Peyer's patch (tissue), 4 donors: ENCODE measurements around the gene AASDH. TPM values are rescaled to one million over a fixed set of nuclear protein-coding genes. Genes with fewer than 3 reads are reported as not detected.

Experiments used
- DNase-seq, 3 donors: peaks; one replicate each; pipeline ENCODE4 v3.0.0-alpha.2; 2017 to 2019
- H3K27ac ChIP-seq, 4 donors: fragments of 200-600 bp; sonication (generic); one replicate each; pipeline ENCODE4 v1.5.1; 2016 to 2019
- H3K27me3 ChIP-seq, 2 donors: fragments of 200-600 bp; sonication (generic); one replicate each; pipeline ENCODE4 v1.5.1; 2019
- H3K36me3 ChIP-seq, 3 donors: fragments of 200-600 bp; sonication (generic); one replicate each; pipeline ENCODE4 v1.5.1; 2016 to 2019
- H3K4me1 ChIP-seq, 4 donors: fragments of 200-600 bp; sonication (generic); one replicate each; pipeline ENCODE4 v1.5.1; 2016 to 2019
- H3K4me3 ChIP-seq, 4 donors: fragments of 200-600 bp; sonication (generic); 1 replicate in 3 of 4; 2 replicates in 1 of 4; pipeline ENCODE4 v1.5.1; 2016 to 2019; ENCODE audit warnings: mild to moderate bottlenecking in 1 of 4
- H3K9me3 ChIP-seq, 4 donors: fragments of 200-600 bp; sonication (generic); one replicate each; pipeline ENCODE4 v1.5.1; 2016 to 2019; ENCODE audit warnings: mild to moderate bottlenecking in 1 of 4
- CTCF ChIP-seq, 6 experiments: fragments of 450-650 bp in 4 of 6; fragments of 200-600 bp in 2 of 6; sonication (generic) in 1 of 6; IDR thresholded peaks; one replicate each; pipeline ENCODE4 v1.5.1; 2017 to 2019; ENCODE audit warnings: antibody characterized with exemption in 6 of 6, mild to moderate bottlenecking in 3 of 6, moderate library complexity in 1 of 6
- POLR2A ChIP-seq, 2 donors: fragments of 450-650 bp; IDR thresholded peaks; one replicate each; pipeline ENCODE4 v1.5.1; 2017; ENCODE audit warnings: antibody characterized with exemption in 2 of 2, mild to moderate bottlenecking in 2 of 2, moderate library complexity in 2 of 2
- total RNA-seq, 4 donors: library from RNA; depleted of rRNA; stranded (reverse); fragments of >200 nt; gene quantifications; one replicate each; pipeline ENCODE4 v1.1.0, GENCODE V29; 2016

Gene AASDH
- total RNA-seq, 4 donors from 2014 or later: 7.2 to 9.9 (median 9.6) TPM

GRCh38 chr4:56323327-56323726, 64.0 kb downstream of the AASDH start:
- Histone ChIP-seq H3K27ac (no peak overlapping the region), H3K4me1 (no peaks in the 10 kb centered on the region), H3K36me3 (peaks cover 0 to 59% (median 0%) of the 10 kb centered on the region in 3 donors), H3K9me3 (no peaks in the 10 kb centered on the region), H3K27me3 (no peaks in the 10 kb centered on the region), H3K4me3 (no peak overlapping the region)
- no peak for TF ChIP-seq POLR2A (IDR thresholded peaks at IDR 0.05)
- no peak for TF ChIP-seq CTCF (IDR thresholded peaks at IDR 0.05)
- no peak for DNase-seq

GRCh38 chr4:56321251-56321650, 66.0 kb downstream of the AASDH start:
- DNase-seq: no peak
- no peak for TF ChIP-seq CTCF (IDR thresholded peaks at IDR 0.05)
- TF ChIP-seq POLR2A (IDR thresholded peaks at IDR 0.05): no peak
- H3K27ac ChIP-seq: no peak overlapping the region
- no peaks in the 10 kb centered on the region for H3K4me1 ChIP-seq
- H3K27me3 ChIP-seq: no peaks in the 10 kb centered on the region
- no peaks in the 10 kb centered on the region for H3K9me3 ChIP-seq
- peaks cover 0 to 64% (median 0%) of the 10 kb centered on the region in 3 donors for H3K36me3 ChIP-seq
- no peak overlapping the region for H3K4me3 ChIP-seq

- TF ChIP-seq CTCF (IDR thresholded peaks at IDR 0.05) (no peak), POLR2A (IDR thresholded peaks at IDR 0.05) (no peak)
- H3K9me3 ChIP-seq: no peaks in the 10 kb centered on the region
- no peak overlapping the region for H3K4me3 ChIP-seq
- H3K36me3 ChIP-seq: peaks cover 0 to 67% (median 0%) of the 10 kb centered on the region in 3 donors
- DNase-seq: no peak
- no peak overlapping the region for H3K27ac ChIP-seq
- no peaks in the 10 kb centered on the region for H3K27me3 ChIP-seq
- H3K4me1 ChIP-seq: no peaks in the 10 kb centered on the region
Measured at GRCh38 chr4:56320293-56320692, 67.0 kb downstream of the AASDH start.

GRCh38 chr4:56318555-56318954, 68.7 kb downstream of the AASDH start:
- Histone ChIP-seq H3K27ac (no peak overlapping the region), H3K36me3 (peaks cover 0 to 67% (median 0%) of the 10 kb centered on the region in 3 donors), H3K4me1 (no peaks in the 10 kb centered on the region), H3K27me3 (no peaks in the 10 kb centered on the region), H3K9me3 (no peaks in the 10 kb centered on the region), H3K4me3 (no peak overlapping the region)
- DNase-seq: no peak
- no peak for TF ChIP-seq CTCF (IDR thresholded peaks at IDR 0.05)
- TF ChIP-seq POLR2A (IDR thresholded peaks at IDR 0.05): no peak

GRCh38 chr4:56317749-56318148, 69.5 kb downstream of the AASDH start:
- no peaks in the 10 kb centered on the region for H3K27me3 ChIP-seq
- TF ChIP-seq CTCF (IDR thresholded peaks at IDR 0.05): no peak
- no peak for TF ChIP-seq POLR2A (IDR thresholded peaks at IDR 0.05)
- no peaks in the 10 kb centered on the region for H3K4me1 ChIP-seq
- no peak overlapping the region for H3K27ac ChIP-seq
- H3K36me3 ChIP-seq: peaks cover 0 to 67% (median 0%) of the 10 kb centered on the region in 3 donors
- H3K4me3 ChIP-seq: no peak overlapping the region
- DNase-seq: no peak
- no peaks in the 10 kb centered on the region for H3K9me3 ChIP-seq
